K562 (cell line): Measurements from ENCODE around the gene LPIN2. TPM values are rescaled to one million over a fixed set of nuclear protein-coding genes. Genes with fewer than 3 reads are reported as not detected.

Experiments used
- ATAC-seq: fragments of 200-7000 bp; cut with Tn5 transposase; 3 replicates; pipeline ENCODE4 v1.9.1; 2020; ENCODE audit warnings: moderate library complexity
- BruUV-seq: library from RNA; stranded (reverse); fragments of 400-500 nt; replicated peaks from 2 replicates; lab custom pipeline; 2021; lab: Mats Ljungman, UMichigan
- CTCF ChIA-PET: fragments of 300-600 bp; formaldehyde crosslinking; extraction: SDS; loops from one replicate; lab custom pipeline; 2021; ENCODE audit warnings: low intra/inter-chr PET ratio; lab: Yijun Ruan, JAX
- POLR2A ChIA-PET: fragments of 300-600, 350-650 bp; sonication (Branson Sonifier 250); formaldehyde crosslinking; extraction: SDS; loops from one replicate; lab custom pipeline; 2021; ENCODE audit warnings: antibody characterized with exemption, inconsistent platforms; lab: Yijun Ruan, JAX
- DNase-seq, 4 experiments: peaks; one replicate each; pipeline versions ENCODE4 v3.0.0 to v3.0.0-alpha.2; 2011 to 2018; ENCODE audit warnings: low spot score in 3 of 4, mixed read lengths in 3 of 4; ENCODE audit errors: extremely low read depth in 1 of 4
- FAIRE-seq: peaks from 2 replicates; lab custom pipeline; 2011; peaks lifted over from hg19 to GRCh38; lab: Jason Lieb, UNC
- H2AFZ ChIP-seq: 2 replicates; pipeline ENCODE4 v1.6.0; 2011; ENCODE audit warnings: low read depth, low read length, control low read depth, inconsistent platforms
- H3K27ac ChIP-seq: fragments of 200-600 bp; 3 replicates; pipeline ENCODE4 v1.8.0; 2011; ENCODE audit warnings: low read depth, mild to moderate bottlenecking, control low read depth, inconsistent platforms, low read length, moderate library complexity, mixed read lengths; ENCODE audit errors: extremely low read depth
- H3K27me3 ChIP-seq, 2 experiments: fragments of 300-600 bp in 1 of 2; 2 replicates in 1 of 2; 3 replicates in 1 of 2; pipeline versions ENCODE4 v1.6.0 to v1.8.0; 2011; ENCODE audit warnings: inconsistent platforms in 2 of 2, low read length in 2 of 2, mild to moderate bottlenecking in 1 of 2, mixed read lengths in 1 of 2, moderate library complexity in 1 of 2; ENCODE audit not compliant: control insufficient read depth in 2 of 2, insufficient read depth in 2 of 2
- H3K36me3 ChIP-seq: fragments of 300-600 bp; 3 replicates; pipeline ENCODE4 v1.8.0; 2011; ENCODE audit warnings: mild to moderate bottlenecking, low read length, inconsistent platforms; ENCODE audit not compliant: control insufficient read depth, insufficient read depth
- H3K4me1 ChIP-seq, 2 experiments: fragments of 200-600 bp in 1 of 2; replicated peaks in 1 of 2; 2 replicates in 1 of 2; 3 replicates in 1 of 2; pipeline versions ENCODE4 v1.5.1 to v1.8.0; 2011; ENCODE audit warnings: inconsistent platforms in 2 of 2, low read length in 2 of 2, mild to moderate bottlenecking in 1 of 2, mixed read lengths in 1 of 2, moderate library complexity in 1 of 2; ENCODE audit not compliant: control insufficient read depth in 2 of 2, insufficient read depth in 2 of 2
- H3K4me2 ChIP-seq: 2 replicates; pipeline ENCODE4 v1.6.1; 2011; ENCODE audit warnings: low read length, control low read depth, inconsistent platforms, mixed read lengths; ENCODE audit not compliant: insufficient read depth
- H3K4me3 ChIP-seq: fragments of 200-600 bp; sonication (generic), shearing (Covaris generic); 2 replicates; pipeline ENCODE4 v1.5.1; 2016; ENCODE audit warnings: control low read depth, inconsistent platforms
- H3K79me2 ChIP-seq: fragments of 200-600 bp; 3 replicates; pipeline ENCODE4 v1.8.0; 2011; ENCODE audit warnings: low read length, inconsistent platforms; ENCODE audit not compliant: control insufficient read depth, insufficient read depth
- H3K9ac ChIP-seq, 2 experiments: 2 replicates each; pipeline versions ENCODE4 v1.6.0 to v1.6.1; 2011; ENCODE audit warnings: low read depth in 2 of 2, low read length in 2 of 2, control low read depth in 1 of 2, inconsistent platforms in 1 of 2, mild to moderate bottlenecking in 1 of 2, mixed read lengths in 1 of 2; ENCODE audit not compliant: insufficient read depth in 1 of 2
- H3K9me1 ChIP-seq: one replicate; pipeline ENCODE4 v1.6.0; 2011; ENCODE audit warnings: inconsistent platforms, mild to moderate bottlenecking, low read length, moderate library complexity; ENCODE audit not compliant: control insufficient read depth, insufficient read depth
- H3K9me3 ChIP-seq: replicated peaks from 2 replicates; pipeline ENCODE4 v1.5.1; 2011; ENCODE audit warnings: low read depth, low read length, inconsistent platforms; ENCODE audit not compliant: control insufficient read depth, insufficient read depth
- H4K20me1 ChIP-seq: replicated peaks from 2 replicates; pipeline ENCODE4 v1.6.1; 2011; ENCODE audit warnings: low read length, inconsistent platforms, mixed read lengths; ENCODE audit not compliant: control insufficient read depth, insufficient read depth
- FOXK1 ChIP-seq: sonication (generic); formaldehyde crosslinking; IDR thresholded peaks from 2 replicates; pipeline ENCODE4 v1.8.0; 2022; ENCODE audit warnings: missing genetic modification reagents, mild to moderate bottlenecking, borderline replicate concordance
- HNRNPUL1 ChIP-seq: fragments of 200-400 bp; formaldehyde crosslinking; IDR thresholded peaks from 2 replicates; pipeline ENCODE4 v1.6.1; 2017; ENCODE audit warnings: low read length
- WGBS: fragments of 100-300 bp; shearing (Covaris generic); methylation state at CpG from one replicate; pipeline ENCODE4 v1.1.6; 2016; ENCODE audit warnings: low coverage, mixed read lengths; ENCODE audit not compliant: insufficient coverage; ENCODE audit errors: missing lambda C conversion rate; 5-methylcytosine and 5-hydroxymethylcytosine counted together
- in situ Hi-C: fragments of 300-500 bp; cut with MboI; formaldehyde crosslinking; loops from 4 replicates; pipeline ENCODE4 v1.15.0; 2018; ENCODE audit warnings: inconsistent platforms, mixed read lengths
- intact Hi-C: fragments of 100-400 bp; cut with micrococcal nuclease; formaldehyde crosslinking; loops from 2 replicates; pipeline ENCODE4 v1.14.2; 2022
- polyA plus RNA-seq, 8 experiments: library from polyadenylated mRNA; depleted of rRNA in 4 of 8; stranded (reverse) in 5 of 8; unstranded in 3 of 8; fragments of >200 nt; fragmentation: Nextera tagmentation in 2 of 8; fragmentation: Illumina TruSeq in 1 of 8; extraction: Ambion mirVana in 2 of 8; extraction: Trizol in 1 of 8; gene quantifications; 2 replicates each; pipeline versions ENCODE4 v1.2.1 to v1.2.3, GENCODE V29; 2011 to 2014; ENCODE audit warnings: inconsistent platforms in 1 of 8, missing spikeins in 1 of 8
- total RNA-seq, 7 experiments: library from RNA; depleted of rRNA in 6 of 7; stranded (reverse); fragments of >200 nt in 6 of 7; fragmentation: Illumina TruSeq in 2 of 7; extraction: Trizol in 2 of 7; gene quantifications; 2 replicates each; pipeline versions ENCODE4 v1.2.1 to v1.2.3, GENCODE V29; 2011 to 2021; ENCODE audit warnings: low replicate concordance in 1 of 7
- TF ChIP-seq, protein P1 (sequence below): sonication (generic); formaldehyde crosslinking; IDR thresholded peaks from 2 replicates; pipeline ENCODE4 v1.8.0; 2022; ENCODE audit warnings: mild to moderate bottlenecking, missing genetic modification reagents, borderline replicate concordance

LPIN2 gene
- total and polyA plus RNA-seq, 9 of the 15 experiments (the other 6 are each of a cell fraction or from before 2014, with no cell fraction given): 5.2 to 34.8 (median 24.6) TPM

GRCh38 chr18:2984703-2985261 is 28.2 kb downstream of the LPIN2 start:
- DNase-seq (no peak), FAIRE-seq (no peak), ATAC-seq (no peak)
- no peaks in the 10 kb centered on the region for H3K9me3 ChIP-seq
- H3K27ac ChIP-seq: no peak overlapping the region
- no peak overlapping the region for H3K4me3 ChIP-seq
- peaks cover 3 to 31% of the 10 kb centered on the region in 2 experiments; a peak in 4 of 5 replicates for H3K4me1 ChIP-seq
- BruUV-seq: no TSS peak
- no peak overlapping the region for H2AFZ ChIP-seq
- peaks cover 6% of the 10 kb centered on the region; the same call in 1 of the 2 replicates for H4K20me1 ChIP-seq
- WGBS: 90% methylated on average over 2 of the region's 2 CpGs
- POLR2A ChIA-PET: interaction anchor here (0.5 to 3.5 kb wide), 8 partner anchors 8 to 212 kb away, joined by 3 to 39 read pairs (median 4); no protein-coding TSS in a partner anchor
- intact Hi-C loops: loop anchor here (1.0 to 5.0 kb wide), 2 partner anchors 37 to 52 kb away; no protein-coding TSS in a partner anchor
- H3K9ac ChIP-seq: no peak overlapping the region
- TF ChIP-seq, protein P1, sequence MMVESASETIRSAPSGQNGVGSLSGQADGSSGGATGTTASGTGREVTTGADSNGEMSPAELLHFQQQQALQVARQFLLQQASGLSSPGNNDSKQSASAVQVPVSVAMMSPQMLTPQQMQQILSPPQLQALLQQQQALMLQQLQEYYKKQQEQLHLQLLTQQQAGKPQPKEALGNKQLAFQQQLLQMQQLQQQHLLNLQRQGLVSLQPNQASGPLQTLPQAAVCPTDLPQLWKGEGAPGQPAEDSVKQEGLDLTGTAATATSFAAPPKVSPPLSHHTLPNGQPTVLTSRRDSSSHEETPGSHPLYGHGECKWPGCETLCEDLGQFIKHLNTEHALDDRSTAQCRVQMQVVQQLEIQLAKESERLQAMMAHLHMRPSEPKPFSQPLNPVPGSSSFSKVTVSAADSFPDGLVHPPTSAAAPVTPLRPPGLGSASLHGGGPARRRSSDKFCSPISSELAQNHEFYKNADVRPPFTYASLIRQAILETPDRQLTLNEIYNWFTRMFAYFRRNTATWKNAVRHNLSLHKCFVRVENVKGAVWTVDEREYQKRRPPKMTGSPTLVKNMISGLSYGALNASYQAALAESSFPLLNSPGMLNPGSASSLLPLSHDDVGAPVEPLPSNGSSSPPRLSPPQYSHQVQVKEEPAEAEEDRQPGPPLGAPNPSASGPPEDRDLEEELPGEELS (CRISPR knock-in tag): 0 out of 2 replicates have a peak, but pooled peaks have one; percentile 23
- TF ChIP-seq HNRNPUL1 (no peak), FOXK1 (0 out of 2 replicates have a peak, but pooled peaks have one; percentile 20)
- H3K27me3 ChIP-seq: no peaks in the 10 kb centered on the region
- no peaks in the 10 kb centered on the region for H3K36me3 ChIP-seq
- CTCF ChIA-PET: interaction anchor here (0.6 kb wide), 1 partner anchor 295 kb away, joined by 3 read pairs; no protein-coding TSS in a partner anchor
- H3K79me2 ChIP-seq: peaks cover 97% of the 10 kb centered on the region
- H3K9me1 ChIP-seq: no peaks in the 10 kb centered on the region
- no peak overlapping the region for H3K4me2 ChIP-seq
- in situ Hi-C loops: no loop called here
